Stomach (tissue), 9 donors: Measurements from ENCODE around the gene TTC3. TPM values are rescaled to one million over a fixed set of nuclear protein-coding genes. Genes with fewer than 3 reads are reported as not detected.
A peak's percentile ranks its signal among the peaks of the same experiment; 100 is the strongest.
"Not testable (repeated sequence)": the region's sequence is repeated elsewhere in the genome, so short reads cannot be mapped to it uniquely, and the experiment has no call there.

ENCODE experiments used
- DNase-seq, 2 donors: peaks; one replicate each; pipeline versions ENCODE4 v3.0.0 to v3.0.0-alpha.2; 2013 to 2019
- H3K27ac ChIP-seq, 5 donors: fragments of 200-600 bp in 4 of 5; sonication (generic) in 4 of 5; one replicate each; pipeline ENCODE4 v1.5.1; 2013 to 2019; ENCODE audit warnings: mild to moderate bottlenecking in 1 of 5, moderate library complexity in 1 of 5
- H3K27me3 ChIP-seq, 3 donors: fragments of 200-600 bp; sonication (generic); one replicate each; pipeline ENCODE4 v1.5.1; 2017 to 2019; ENCODE audit warnings: mixed run types in 1 of 3
- H3K36me3 ChIP-seq, 4 donors: fragments of 200-600 bp; sonication (generic); 1 replicate in 3 of 4; 2 replicates in 1 of 4; pipeline ENCODE4 v1.5.1; 2016 to 2019
- H3K4me1 ChIP-seq, 4 donors: fragments of 200-600 bp; sonication (generic); one replicate each; pipeline ENCODE4 v1.5.1; 2016 to 2019
- H3K4me3 ChIP-seq, 4 donors: fragments of 200-600 bp; sonication (generic) in 3 of 4; one replicate each; pipeline ENCODE4 v1.5.1; 2016 to 2019; ENCODE audit warnings: mild to moderate bottlenecking in 1 of 4
- H3K9me3 ChIP-seq, 4 donors: fragments of 200-600 bp; sonication (generic); one replicate each; pipeline ENCODE4 v1.5.1; 2016 to 2019
- EP300 ChIP-seq: sonication (generic); formaldehyde crosslinking; IDR thresholded peaks from one replicate; pipeline ENCODE4 v1.6.1; 2017; ENCODE audit warnings: antibody characterized with exemption
- POLR2A ChIP-seq, 4 donors: fragments of 450-650 bp; IDR thresholded peaks; one replicate each; pipeline ENCODE4 v1.6.1; 2016; ENCODE audit warnings: antibody characterized with exemption in 4 of 4, control low read depth in 2 of 4, mild to moderate bottlenecking in 1 of 4, moderate library complexity in 1 of 4
- POLR2AphosphoS5 ChIP-seq, 3 donors: sonication (generic); formaldehyde crosslinking; IDR thresholded peaks; one replicate each; pipeline ENCODE4 v1.6.1; 2016; ENCODE audit warnings: antibody characterized with exemption in 3 of 3
- WGBS, 5 donors: extraction: QIAGEN DNeasy Blood & Tissue Kit in 3 of 5; methylation state at CpG; one replicate each; pipeline versions ENCODE4 v1.1.5 to v1.1.7; 2013 to 2018; 5-methylcytosine and 5-hydroxymethylcytosine counted together
- intact Hi-C: fragments of 100-400 bp; cut with DNase I; formaldehyde crosslinking; loops from one replicate; pipeline ENCODE4 v1.15.1; 2023; ENCODE audit warnings: low total_unique reads
- polyA plus RNA-seq, 3 donors: library from polyadenylated mRNA; stranded (reverse); fragments of 200-250 nt; gene quantifications; one replicate each; pipeline ENCODE4 v1.2.3, GENCODE V29; 2013
- total RNA-seq, 5 donors: library from RNA; depleted of rRNA; stranded (reverse); fragments of >200 nt; gene quantifications; one replicate each; pipeline versions ENCODE4 v1.1.0 to v1.2.3, GENCODE V29; 2014 to 2016
- TF ChIP-seq, protein P1 (sequence below), 7 experiments: fragments of 450-650 bp in 4 of 7; fragments of 200-600 bp in 3 of 7; sonication (generic) in 3 of 7; IDR thresholded peaks; one replicate each; pipeline ENCODE4 v1.5.1; 2016 to 2019; ENCODE audit warnings: antibody characterized with exemption in 7 of 7, control low read depth in 2 of 7, mild to moderate bottlenecking in 1 of 7
- donor health status: healthy with polysubstance abuse.
- donor health status: Bipolar disorder and iron deficiency.
- donor health status: healthy.

Gene TTC3
- total and polyA plus RNA-seq, 8 donors: 17.5 to 538 (median 143) TPM

DNA sequence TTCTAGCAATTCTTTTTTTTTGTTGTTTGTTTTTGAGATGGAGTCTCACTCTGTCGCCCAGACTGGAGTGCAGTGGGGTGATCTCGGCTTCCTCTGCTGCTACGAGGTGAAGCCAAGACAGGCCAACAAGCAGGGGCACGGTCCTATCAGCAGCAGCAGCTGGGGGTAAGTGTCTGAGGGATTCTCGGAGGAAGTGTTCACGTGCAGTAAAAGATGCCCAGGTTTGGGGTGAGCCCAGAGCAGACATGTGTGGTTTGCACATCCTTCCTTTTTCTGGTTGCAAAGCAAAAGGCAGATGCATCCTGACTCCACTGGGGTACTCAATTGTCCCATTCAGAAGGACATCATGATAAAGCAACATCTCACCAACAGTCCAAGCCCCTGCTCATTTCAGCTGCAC, 27.9 kb upstream of the TTC3 start:
- no peak for DNase-seq
- Histone ChIP-seq H3K4me3 (no peak overlapping the region), H3K27ac (no peak overlapping the region), H3K9me3 (no peaks in the 10 kb centered on the region), H3K36me3 (no peaks in the 10 kb centered on the region), H3K27me3 (no peaks in the 10 kb centered on the region), H3K4me1 (no peaks in the 10 kb centered on the region)
- TF ChIP-seq, protein P1, sequence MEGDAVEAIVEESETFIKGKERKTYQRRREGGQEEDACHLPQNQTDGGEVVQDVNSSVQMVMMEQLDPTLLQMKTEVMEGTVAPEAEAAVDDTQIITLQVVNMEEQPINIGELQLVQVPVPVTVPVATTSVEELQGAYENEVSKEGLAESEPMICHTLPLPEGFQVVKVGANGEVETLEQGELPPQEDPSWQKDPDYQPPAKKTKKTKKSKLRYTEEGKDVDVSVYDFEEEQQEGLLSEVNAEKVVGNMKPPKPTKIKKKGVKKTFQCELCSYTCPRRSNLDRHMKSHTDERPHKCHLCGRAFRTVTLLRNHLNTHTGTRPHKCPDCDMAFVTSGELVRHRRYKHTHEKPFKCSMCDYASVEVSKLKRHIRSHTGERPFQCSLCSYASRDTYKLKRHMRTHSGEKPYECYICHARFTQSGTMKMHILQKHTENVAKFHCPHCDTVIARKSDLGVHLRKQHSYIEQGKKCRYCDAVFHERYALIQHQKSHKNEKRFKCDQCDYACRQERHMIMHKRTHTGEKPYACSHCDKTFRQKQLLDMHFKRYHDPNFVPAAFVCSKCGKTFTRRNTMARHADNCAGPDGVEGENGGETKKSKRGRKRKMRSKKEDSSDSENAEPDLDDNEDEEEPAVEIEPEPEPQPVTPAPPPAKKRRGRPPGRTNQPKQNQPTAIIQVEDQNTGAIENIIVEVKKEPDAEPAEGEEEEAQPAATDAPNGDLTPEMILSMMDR (IDR thresholded peaks at IDR 0.05): no peak
- TF ChIP-seq POLR2A (IDR thresholded peaks at IDR 0.05) (no peak), EP300 (no peak), POLR2AphosphoS5 (IDR thresholded peaks at IDR 0.05) (no peak)
- WGBS, 5 donors: 65 to 87% (median 77%) methylated on average over 6 of the region's 6 CpGs
- intact Hi-C loops: no loop called here

DNA sequence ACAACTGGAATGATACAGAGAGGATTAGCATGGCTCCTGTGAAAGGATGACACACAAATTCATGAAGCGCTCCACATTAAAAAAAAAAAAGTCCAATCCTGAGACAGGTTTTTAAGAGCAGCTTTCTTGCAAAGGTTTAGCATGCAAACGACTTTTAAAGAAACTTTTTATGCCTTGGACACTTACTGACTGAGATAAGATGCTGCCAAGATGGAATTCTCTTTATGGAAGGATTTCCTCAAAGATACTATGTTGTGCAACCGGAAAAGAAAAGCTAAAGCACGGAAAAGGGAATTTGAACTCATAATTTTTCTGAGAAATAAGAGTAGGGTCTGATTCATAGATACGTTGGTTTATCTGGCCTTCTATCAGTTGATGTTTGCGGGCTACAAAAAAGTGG, 27.5 kb upstream of the TTC3 start:
- Histone ChIP-seq H3K27ac (no peak overlapping the region), H3K36me3 (no peaks in the 10 kb centered on the region), H3K9me3 (no peaks in the 10 kb centered on the region), H3K4me1 (no peaks in the 10 kb centered on the region), H3K4me3 (no peak overlapping the region), H3K27me3 (no peaks in the 10 kb centered on the region)
- 81 to 88% (median 85%) methylated on average over 6 of the region's 6 CpGs for WGBS, 5 donors
- no peak for DNase-seq
- intact Hi-C loops: no loop called here
- TF ChIP-seq EP300: no peak
- TF ChIP-seq POLR2AphosphoS5 (IDR thresholded peaks at IDR 0.05): no peak
- TF ChIP-seq, protein P1 (IDR thresholded peaks at IDR 0.05): no peak
- TF ChIP-seq POLR2A (IDR thresholded peaks at IDR 0.05): no peak

DNA sequence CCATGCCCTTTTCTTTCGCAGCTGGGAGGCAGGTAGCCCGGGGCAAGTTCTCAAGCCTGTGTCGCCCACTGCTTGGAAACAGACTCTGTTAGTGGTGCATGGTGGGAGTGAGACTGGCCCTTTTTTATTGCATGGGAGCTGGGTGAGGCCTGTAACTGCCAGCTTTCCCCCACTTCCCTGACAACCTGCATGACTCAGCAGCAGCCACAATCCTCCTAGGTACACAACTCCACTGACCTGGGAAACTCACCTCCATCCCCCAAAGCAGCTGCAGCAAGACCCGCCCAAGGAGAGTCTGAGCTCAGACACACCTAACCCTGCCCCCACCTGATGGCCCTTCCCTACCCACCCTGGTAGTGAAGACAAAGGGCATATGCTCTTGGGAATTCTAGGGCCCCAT, 26.0 kb upstream of the TTC3 start:
- TF ChIP-seq, protein P1 (IDR thresholded peaks at IDR 0.05): no peak
- no peaks in the 10 kb centered on the region for H3K27me3 ChIP-seq
- WGBS, 5 donors: 59 to 96% (median 86%) methylated on average over 3 to 4 of the region's 4 CpGs
- H3K36me3 ChIP-seq: no peaks in the 10 kb centered on the region
- no peak overlapping the region for H3K27ac ChIP-seq
- no peak overlapping the region for H3K4me3 ChIP-seq
- intact Hi-C loops: no loop called here
- H3K9me3 ChIP-seq: no peaks in the 10 kb centered on the region
- no peaks in the 10 kb centered on the region for H3K4me1 ChIP-seq
- peak; percentile 30 to 82 for DNase-seq

DNA sequence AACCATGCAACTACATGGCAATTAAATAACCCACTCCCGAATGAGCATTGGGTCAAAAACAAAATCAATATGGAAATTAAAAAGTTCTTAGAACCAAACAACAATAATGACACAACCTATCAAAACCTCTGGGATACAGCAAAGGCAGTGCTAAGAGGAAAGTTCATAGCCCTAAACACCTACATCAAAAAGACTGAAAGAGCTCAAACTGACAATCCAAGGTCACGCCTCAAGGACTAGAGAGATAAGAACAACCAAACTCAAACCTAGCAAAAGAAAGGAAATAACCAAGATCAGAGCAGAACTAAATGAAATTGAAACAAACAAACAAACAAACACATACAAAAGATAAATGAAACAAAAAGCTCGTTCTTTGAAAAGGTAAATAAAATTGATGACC, 23.3 kb upstream of the TTC3 start:
- intact Hi-C loops, DNase-seq: not testable (repeated sequence)
- 64 to 100% (median 87%) methylated on average over 2 to 3 of the region's 3 CpGs for WGBS, 5 donors

DNA sequence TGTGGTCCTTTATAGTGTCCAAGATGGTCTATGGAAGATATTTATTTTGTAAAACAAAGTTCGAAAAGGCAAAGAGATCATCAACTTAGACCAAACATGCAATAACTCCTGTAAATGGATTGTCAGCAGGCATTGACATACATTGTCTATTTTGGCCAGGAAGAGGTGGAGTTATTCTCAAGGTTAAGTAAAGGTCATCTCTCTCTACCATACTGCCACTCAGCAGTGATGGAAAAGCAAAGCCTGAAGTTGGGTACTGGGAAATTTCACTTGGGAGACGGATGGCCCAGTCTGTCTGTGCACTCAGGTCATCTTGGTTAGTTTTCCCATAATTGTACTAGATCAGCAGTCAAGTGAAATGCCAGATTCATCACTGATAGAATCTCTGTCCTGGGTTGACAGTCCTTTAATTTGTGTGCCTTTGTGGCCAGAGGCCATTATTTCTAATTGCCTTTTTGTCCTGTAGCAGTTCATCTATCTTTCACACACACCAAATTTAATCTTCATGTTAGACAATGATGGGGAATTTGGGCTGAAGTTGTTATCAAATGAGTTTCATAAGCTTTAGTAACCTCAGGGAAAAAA, 17.7 kb upstream of the TTC3 start:
- TF ChIP-seq, protein P1 (IDR thresholded peaks at IDR 0.05): no peak
- TF ChIP-seq POLR2AphosphoS5 (IDR thresholded peaks at IDR 0.05) (no peak), POLR2A (IDR thresholded peaks at IDR 0.05) (no peak), EP300 (no peak)
- H3K4me3 ChIP-seq: no peak overlapping the region
- 70 to 82% (median 75%) methylated on average over 2 of the region's 2 CpGs for WGBS, 5 donors
- no peaks in the 10 kb centered on the region for H3K9me3 ChIP-seq
- DNase-seq: no peak
- H3K27ac ChIP-seq: no peak overlapping the region
- H3K4me1 ChIP-seq: peaks cover 0 to 7% (median 5%) of the 10 kb centered on the region in 4 donors
- no peaks in the 10 kb centered on the region for H3K27me3 ChIP-seq
- intact Hi-C loops: no loop called here
- H3K36me3 ChIP-seq: no peaks in the 10 kb centered on the region

More for the DNA sequence above, 23.3 kb upstream of the TTC3 start:
- H3K27me3 ChIP-seq, H3K36me3 ChIP-seq, H3K27ac ChIP-seq, H3K9me3 ChIP-seq, H3K4me3 ChIP-seq, H3K4me1 ChIP-seq: not testable (repeated sequence)
